IMR-90 (cell line): ENCODE data around the gene LZTFL1.

ENCODE experiments used
- BHLHE40 ChIP-seq: fragments of 150-350 bp; IDR thresholded peaks from 2 replicates; pipeline ENCODE4 v1.6.1; 2016; ENCODE audit warnings: mild to moderate bottlenecking, low read depth, low read length
- CHD1 ChIP-seq: IDR thresholded peaks from 2 replicates; pipeline ENCODE4 v1.6.1; 2012; ENCODE audit warnings: low read depth, low read length, improper control_type of control experiment
- CTCF ChIP-seq: conservative IDR thresholded peaks from 2 replicates; pipeline ENCODE4 v1.5.1; 2012; ENCODE audit warnings: mild to moderate bottlenecking, low read depth, low read length, improper control_type of control experiment
- ELK1 ChIP-seq: fragments of 150-350 bp; IDR thresholded peaks from 2 replicates; pipeline ENCODE4 v1.6.1; 2016; ENCODE audit warnings: low read depth, mild to moderate bottlenecking, low read length, moderate library complexity, borderline replicate concordance
- MAFK ChIP-seq: IDR thresholded peaks from 2 replicates; pipeline ENCODE4 v1.6.1; 2012; ENCODE audit warnings: low read depth, low read length, improper control_type of control experiment
- MXI1 ChIP-seq: IDR thresholded peaks from 2 replicates; pipeline ENCODE4 v1.6.1; 2012; ENCODE audit warnings: low read depth, mild to moderate bottlenecking, low read length, moderate library complexity, borderline replicate concordance
- POLR2A ChIP-seq: IDR thresholded peaks from 2 replicates; pipeline ENCODE4 v1.6.1; 2012; ENCODE audit warnings: mild to moderate bottlenecking, low read depth, low read length
- RCOR1 ChIP-seq: IDR thresholded peaks from 2 replicates; pipeline ENCODE4 v1.6.1; 2012; ENCODE audit warnings: mild to moderate bottlenecking, low read length, improper control_type of control experiment; ENCODE audit not compliant: insufficient replicate concordance
- RFX5 ChIP-seq: IDR thresholded peaks from 2 replicates; pipeline ENCODE4 v1.8.0; 2012; ENCODE audit warnings: low read depth, mild to moderate bottlenecking, low read length, moderate library complexity
- SMC3 ChIP-seq: fragments of 150-350 bp; IDR thresholded peaks from 2 replicates; pipeline ENCODE4 v1.6.1; 2016; ENCODE audit warnings: low read depth, mild to moderate bottlenecking, antibody characterized with exemption, low read length, moderate library complexity
- USF2 ChIP-seq: fragments of 150-350 bp; IDR thresholded peaks from 2 replicates; pipeline ENCODE4 v1.6.1; 2017; ENCODE audit warnings: mild to moderate bottlenecking, antibody characterized with exemption, low read length, low read depth

- TF ChIP-seq CTCF (no peak), RFX5 (no peak), POLR2A (no peak), CHD1 (no peak), ELK1 (no peak), RCOR1 (no peak), MXI1 (no peak), SMC3 (no peak), USF2 (no peak), BHLHE40 (no peak), MAFK (no peak)
Observed at GRCh38 chr3:45874677-45875346, 32.9 kb upstream of the LZTFL1 start.
